ENCODE results near the gene NDST3. TPM values are rescaled to one million over a fixed set of nuclear protein-coding genes. Genes with fewer than 3 reads are reported as not detected.
A peak's percentile ranks its signal among the peaks of the same experiment; 100 is the strongest.

Gene NDST3
- total and polyA plus RNA-seq, 2 of the 13 experiments (the other 11 are each of a cell fraction or from before 2014, with no cell fraction given): not detected

GRCh38 chr4:118278473-118279274 is 244.4 kb downstream of the NDST3 start (continued):
- TF ChIP-seq ZNF503 (CRISPR knock-in tag; IDR thresholded peaks at IDR 0.05) (peak; percentile 77), BRF2 (CRISPR knock-in tag; IDR thresholded peaks at IDR 0.05) (peak; percentile 37), EZH2 (conservative IDR thresholded peaks at IDR 0.05; ENCODE audit: low read depth, low read length) (no peak), HMGA1 (CRISPR knock-in tag; conservative IDR thresholded peaks at IDR 0.05) (no peak), HNRNPLL (IDR thresholded peaks at IDR 0.05; ENCODE audit: low read depth, low read length, poor library complexity, severe bottlenecking) (peak; percentile 75), XBP1 (CRISPR knock-in tag; IDR thresholded peaks at IDR 0.05) (0 out of 2 replicates have a peak, but pooled peaks have one; percentile 40), NFYB (CRISPR knock-in tag; IDR thresholded peaks at IDR 0.05) (0 out of 2 replicates have a peak, but pooled peaks have one; percentile 11), SALL1 (CRISPR knock-in tag; IDR thresholded peaks at IDR 0.05) (peak; percentile 73), SYNCRIP (IDR thresholded peaks at IDR 0.05; ENCODE audit: insufficient read depth, low read depth, low read length) (no peak), THAP8 (CRISPR knock-in tag; IDR thresholded peaks at IDR 0.05; ENCODE audit: borderline replicate concordance) (0 out of 2 replicates have a peak, but pooled peaks have one; percentile 44), ZBTB43 (CRISPR knock-in tag; conservative IDR thresholded peaks at IDR 0.05) (peak; percentile 63; the same call in 1 of the 2 replicates), THAP11 (CRISPR knock-in tag; IDR thresholded peaks at IDR 0.05) (peak; percentile 88), ZBTB42 (CRISPR knock-in tag; IDR thresholded peaks at IDR 0.05) (no peak), PTBP1 (IDR thresholded peaks at IDR 0.05; ENCODE audit: low read depth, low read length, poor library complexity, severe bottlenecking) (no peak), HIVEP1 (CRISPR knock-in tag; IDR thresholded peaks at IDR 0.05) (peak; percentile 55; the same call in 1 of the 2 replicates), IRX3 (CRISPR knock-in tag; IDR thresholded peaks at IDR 0.05; ENCODE audit: borderline replicate concordance, low read depth) (peak; percentile 69; the same call in 1 of the 2 replicates), REXO4 (CRISPR knock-in tag; IDR thresholded peaks at IDR 0.05; ENCODE audit: borderline replicate concordance) (peak; percentile 69; the same call in 1 of the 2 replicates), GPN1 (CRISPR knock-in tag; IDR thresholded peaks at IDR 0.05; ENCODE audit: borderline replicate concordance) (no peak), ZNF225 (CRISPR knock-in tag; IDR thresholded peaks at IDR 0.05) (peak; percentile 94; the same call in 1 of the 2 replicates), REL (CRISPR knock-in tag; conservative IDR thresholded peaks at IDR 0.05) (0 out of 2 replicates have a peak, but pooled peaks have one; percentile 68)
- TF ChIP-seq, protein P1, sequence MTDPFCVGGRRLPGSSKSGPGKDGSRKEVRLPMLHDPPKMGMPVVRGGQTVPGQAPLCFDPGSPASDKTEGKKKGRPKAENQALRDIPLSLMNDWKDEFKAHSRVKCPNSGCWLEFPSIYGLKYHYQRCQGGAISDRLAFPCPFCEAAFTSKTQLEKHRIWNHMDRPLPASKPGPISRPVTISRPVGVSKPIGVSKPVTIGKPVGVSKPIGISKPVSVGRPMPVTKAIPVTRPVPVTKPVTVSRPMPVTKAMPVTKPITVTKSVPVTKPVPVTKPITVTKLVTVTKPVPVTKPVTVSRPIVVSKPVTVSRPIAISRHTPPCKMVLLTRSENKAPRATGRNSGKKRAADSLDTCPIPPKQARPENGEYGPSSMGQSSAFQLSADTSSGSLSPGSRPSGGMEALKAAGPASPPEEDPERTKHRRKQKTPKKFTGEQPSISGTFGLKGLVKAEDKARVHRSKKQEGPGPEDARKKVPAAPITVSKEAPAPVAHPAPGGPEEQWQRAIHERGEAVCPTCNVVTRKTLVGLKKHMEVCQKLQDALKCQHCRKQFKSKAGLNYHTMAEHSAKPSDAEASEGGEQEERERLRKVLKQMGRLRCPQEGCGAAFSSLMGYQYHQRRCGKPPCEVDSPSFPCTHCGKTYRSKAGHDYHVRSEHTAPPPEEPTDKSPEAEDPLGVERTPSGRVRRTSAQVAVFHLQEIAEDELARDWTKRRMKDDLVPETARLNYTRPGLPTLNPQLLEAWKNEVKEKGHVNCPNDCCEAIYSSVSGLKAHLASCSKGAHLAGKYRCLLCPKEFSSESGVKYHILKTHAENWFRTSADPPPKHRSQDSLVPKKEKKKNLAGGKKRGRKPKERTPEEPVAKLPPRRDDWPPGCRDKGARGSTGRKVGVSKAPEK (CRISPR knock-in tag; IDR thresholded peaks at IDR 0.05; ENCODE audit: borderline replicate concordance): peak; percentile 56; the same call in 1 of the 2 replicates
